ENCODE data around the gene TMEM86A.

TMEM86A gene

DNA sequence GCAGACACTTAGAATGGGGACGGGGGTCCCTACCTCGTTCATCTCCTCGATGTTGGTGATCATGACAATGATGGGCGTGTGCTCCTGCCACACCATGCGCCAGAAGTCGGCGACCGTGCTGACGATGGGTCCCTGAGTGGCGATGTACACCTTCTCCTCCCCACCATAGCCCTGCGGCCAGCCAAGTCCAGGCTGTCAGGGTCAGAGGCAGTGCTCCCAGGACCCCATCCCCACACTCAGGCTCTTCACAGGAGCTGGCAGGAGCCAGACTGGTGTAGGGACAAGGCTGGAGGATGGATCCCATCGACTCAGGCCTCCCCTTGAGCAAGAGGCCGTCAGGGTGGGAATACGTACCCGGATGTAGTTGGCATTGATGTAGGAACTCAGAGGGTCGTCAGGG, 34.6 kb downstream of the TMEM86A start:
- TF ChIP-seq, protein P1, sequence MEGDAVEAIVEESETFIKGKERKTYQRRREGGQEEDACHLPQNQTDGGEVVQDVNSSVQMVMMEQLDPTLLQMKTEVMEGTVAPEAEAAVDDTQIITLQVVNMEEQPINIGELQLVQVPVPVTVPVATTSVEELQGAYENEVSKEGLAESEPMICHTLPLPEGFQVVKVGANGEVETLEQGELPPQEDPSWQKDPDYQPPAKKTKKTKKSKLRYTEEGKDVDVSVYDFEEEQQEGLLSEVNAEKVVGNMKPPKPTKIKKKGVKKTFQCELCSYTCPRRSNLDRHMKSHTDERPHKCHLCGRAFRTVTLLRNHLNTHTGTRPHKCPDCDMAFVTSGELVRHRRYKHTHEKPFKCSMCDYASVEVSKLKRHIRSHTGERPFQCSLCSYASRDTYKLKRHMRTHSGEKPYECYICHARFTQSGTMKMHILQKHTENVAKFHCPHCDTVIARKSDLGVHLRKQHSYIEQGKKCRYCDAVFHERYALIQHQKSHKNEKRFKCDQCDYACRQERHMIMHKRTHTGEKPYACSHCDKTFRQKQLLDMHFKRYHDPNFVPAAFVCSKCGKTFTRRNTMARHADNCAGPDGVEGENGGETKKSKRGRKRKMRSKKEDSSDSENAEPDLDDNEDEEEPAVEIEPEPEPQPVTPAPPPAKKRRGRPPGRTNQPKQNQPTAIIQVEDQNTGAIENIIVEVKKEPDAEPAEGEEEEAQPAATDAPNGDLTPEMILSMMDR (IDR thresholded peaks at IDR 0.05; ENCODE audit: insufficient read depth, low read length, poor library complexity, severe bottlenecking): no peak
- TF ChIP-seq EZH2phosphoT487 (conservative IDR thresholded peaks at IDR 0.05; ENCODE audit: low read length): no peak
- H3K36me3 ChIP-seq (ENCODE audit: low read length): no peaks in the 10 kb centered on the region
- no peaks in the 10 kb centered on the region for H4K20me1 ChIP-seq (ENCODE audit: low read depth, low read length)
- H2AFZ ChIP-seq (ENCODE audit: low read depth, low read length, severe bottlenecking): no peak overlapping the region
- no peaks in the 10 kb centered on the region for H3K9me2 ChIP-seq (replicated peaks; ENCODE audit: insufficient read depth, low read length)
- H3K27me3 ChIP-seq (ENCODE audit: low read length): no peaks in the 10 kb centered on the region
- H3K4me3 ChIP-seq (ENCODE audit: insufficient read depth, low read length, poor library complexity, severe bottlenecking): no peak overlapping the region
- no peaks in the 10 kb centered on the region for H3K79me2 ChIP-seq (ENCODE audit: insufficient read depth, low read length)
- no peaks in the 10 kb centered on the region for H3K9me3 ChIP-seq (ENCODE audit: insufficient read depth, low read length)
- H3F3A ChIP-seq (ENCODE audit: insufficient read depth): no peaks in the 10 kb centered on the region
- H3K27ac ChIP-seq (ENCODE audit: low read depth, low read length): no peak overlapping the region
- H3K4me2 ChIP-seq (ENCODE audit: low read depth, low read length, poor library complexity, severe bottlenecking): no peak overlapping the region
- no peak overlapping the region for H3K9ac ChIP-seq (ENCODE audit: low read length)

DNA sequence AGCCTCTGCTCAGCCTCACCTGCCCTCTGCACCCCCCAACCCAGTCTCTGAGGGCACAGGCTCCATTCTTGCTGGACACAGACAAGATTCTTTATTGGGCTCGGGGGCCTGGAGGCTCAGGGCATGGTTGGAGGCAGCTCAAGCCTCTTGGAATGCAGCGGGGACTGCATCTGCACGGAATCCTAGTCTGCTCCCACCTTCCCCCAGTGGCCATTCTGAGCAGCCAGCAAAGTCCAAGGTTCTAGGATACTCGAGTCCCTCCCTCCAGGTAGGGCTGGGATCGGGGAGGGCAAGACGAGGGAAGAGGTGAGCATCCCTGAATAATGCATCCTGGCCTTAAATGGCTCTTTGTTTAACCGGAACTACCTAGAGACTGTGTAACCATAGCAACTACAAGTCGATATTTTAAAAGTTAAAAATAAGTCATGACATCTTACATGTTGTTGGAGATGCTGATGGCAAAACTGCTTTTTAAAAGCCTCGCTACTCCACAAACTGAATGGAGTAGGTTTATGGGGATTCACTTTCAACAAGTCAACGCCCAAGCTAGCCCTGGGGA, 38.1 kb downstream of the TMEM86A start:
- no peaks in the 10 kb centered on the region for H3K9me3 ChIP-seq (ENCODE audit: insufficient read depth, low read length)
- no peak overlapping the region for H3K4me2 ChIP-seq (ENCODE audit: low read depth, low read length, poor library complexity, severe bottlenecking)
- H3K79me2 ChIP-seq (ENCODE audit: insufficient read depth, low read length): no peaks in the 10 kb centered on the region
- H3K27ac ChIP-seq (ENCODE audit: low read depth, low read length): no peak overlapping the region
- no peaks in the 10 kb centered on the region for H3K27me3 ChIP-seq (ENCODE audit: low read length)
- H3K9ac ChIP-seq (ENCODE audit: low read length): no peak overlapping the region
- H3K9me2 ChIP-seq (replicated peaks; ENCODE audit: insufficient read depth, low read length): no peaks in the 10 kb centered on the region
- H2AFZ ChIP-seq (ENCODE audit: low read depth, low read length, severe bottlenecking): no peak overlapping the region
- no peak overlapping the region for H3K4me3 ChIP-seq (ENCODE audit: insufficient read depth, low read length, poor library complexity, severe bottlenecking)
- TF ChIP-seq, protein P1 (IDR thresholded peaks at IDR 0.05; ENCODE audit: insufficient read depth, low read length, poor library complexity, severe bottlenecking): no peak
- TF ChIP-seq EZH2phosphoT487 (conservative IDR thresholded peaks at IDR 0.05; ENCODE audit: low read length): no peak
- H3K36me3 ChIP-seq (ENCODE audit: low read length): no peaks in the 10 kb centered on the region
- H3F3A ChIP-seq (ENCODE audit: insufficient read depth): no peaks in the 10 kb centered on the region
- no peaks in the 10 kb centered on the region for H4K20me1 ChIP-seq (ENCODE audit: low read depth, low read length)

DNA sequence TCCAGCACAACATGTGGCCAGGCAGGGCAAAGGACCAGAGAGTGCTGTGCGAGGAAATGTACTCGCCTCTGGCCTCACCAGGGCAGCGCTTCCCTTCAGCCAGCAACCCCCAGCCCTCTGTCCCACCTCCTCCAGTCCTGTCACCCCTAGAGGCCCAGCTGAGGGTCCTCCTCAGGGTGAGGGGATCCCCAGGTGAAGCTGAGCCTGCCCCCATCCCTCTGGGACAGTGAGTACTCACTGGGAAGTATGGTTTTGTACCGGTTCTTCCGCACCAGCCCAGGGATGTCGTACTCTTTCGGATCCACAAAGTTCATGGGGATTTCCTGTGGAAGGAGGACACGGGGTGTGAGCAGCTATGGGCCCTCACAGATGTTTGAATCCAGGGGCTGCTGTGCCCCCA, 39.1 kb downstream of the TMEM86A start:
- Histone ChIP-seq H3K27me3 (ENCODE audit: low read length) (no peaks in the 10 kb centered on the region), H3K4me3 (ENCODE audit: insufficient read depth, low read length, poor library complexity, severe bottlenecking) (no peak overlapping the region), H2AFZ (ENCODE audit: low read depth, low read length, severe bottlenecking) (no peak overlapping the region), H3K36me3 (ENCODE audit: low read length) (no peaks in the 10 kb centered on the region), H3K9ac (ENCODE audit: low read length) (no peak overlapping the region), H3K27ac (ENCODE audit: low read depth, low read length) (no peak overlapping the region), H3K4me2 (ENCODE audit: low read depth, low read length, poor library complexity, severe bottlenecking) (no peak overlapping the region), H3K79me2 (ENCODE audit: insufficient read depth, low read length) (no peaks in the 10 kb centered on the region), H3K9me3 (ENCODE audit: insufficient read depth, low read length) (no peaks in the 10 kb centered on the region), H3K9me2 (replicated peaks; ENCODE audit: insufficient read depth, low read length) (no peaks in the 10 kb centered on the region), H3F3A (ENCODE audit: insufficient read depth) (no peaks in the 10 kb centered on the region), H4K20me1 (ENCODE audit: low read depth, low read length) (no peaks in the 10 kb centered on the region)
- TF ChIP-seq EZH2phosphoT487 (conservative IDR thresholded peaks at IDR 0.05; ENCODE audit: low read length): no peak
- TF ChIP-seq, protein P1 (IDR thresholded peaks at IDR 0.05; ENCODE audit: insufficient read depth, low read length, poor library complexity, severe bottlenecking): no peak
